GM06990 (cell line): ENCODE measurements around the gene ABHD5.

Experiments
- DNase-seq: peaks from one replicate; pipeline ENCODE4 v3.0.0-alpha.2; 2011; ENCODE audit not compliant: insufficient read length; ENCODE audit errors: extremely low read depth
- H3K27me3 ChIP-seq: replicated peaks from 2 replicates; pipeline ENCODE4 v1.6.0; 2011; ENCODE audit warnings: low read length; ENCODE audit not compliant: control insufficient read depth, insufficient read depth
- H3K36me3 ChIP-seq: 2 replicates; pipeline ENCODE4 v1.5.1; 2011; ENCODE audit warnings: low read length; ENCODE audit not compliant: control insufficient read depth, insufficient read depth
- H3K4me3 ChIP-seq: replicated peaks from 2 replicates; pipeline ENCODE4 v1.5.1; 2011; ENCODE audit warnings: low read depth, mild to moderate bottlenecking, control low read depth, low read length
- TF ChIP-seq, protein P1 (sequence below): IDR thresholded peaks from 2 replicates; pipeline ENCODE4 v1.5.1; 2011; ENCODE audit warnings: low read length, control low read depth, mild to moderate bottlenecking, inconsistent platforms; ENCODE audit not compliant: insufficient read depth, poor library complexity, severe bottlenecking

Gene ABHD5

GRCh38 chr3:43706342-43706741, 15.6 kb downstream of the ABHD5 start:
- TF ChIP-seq, protein P1, sequence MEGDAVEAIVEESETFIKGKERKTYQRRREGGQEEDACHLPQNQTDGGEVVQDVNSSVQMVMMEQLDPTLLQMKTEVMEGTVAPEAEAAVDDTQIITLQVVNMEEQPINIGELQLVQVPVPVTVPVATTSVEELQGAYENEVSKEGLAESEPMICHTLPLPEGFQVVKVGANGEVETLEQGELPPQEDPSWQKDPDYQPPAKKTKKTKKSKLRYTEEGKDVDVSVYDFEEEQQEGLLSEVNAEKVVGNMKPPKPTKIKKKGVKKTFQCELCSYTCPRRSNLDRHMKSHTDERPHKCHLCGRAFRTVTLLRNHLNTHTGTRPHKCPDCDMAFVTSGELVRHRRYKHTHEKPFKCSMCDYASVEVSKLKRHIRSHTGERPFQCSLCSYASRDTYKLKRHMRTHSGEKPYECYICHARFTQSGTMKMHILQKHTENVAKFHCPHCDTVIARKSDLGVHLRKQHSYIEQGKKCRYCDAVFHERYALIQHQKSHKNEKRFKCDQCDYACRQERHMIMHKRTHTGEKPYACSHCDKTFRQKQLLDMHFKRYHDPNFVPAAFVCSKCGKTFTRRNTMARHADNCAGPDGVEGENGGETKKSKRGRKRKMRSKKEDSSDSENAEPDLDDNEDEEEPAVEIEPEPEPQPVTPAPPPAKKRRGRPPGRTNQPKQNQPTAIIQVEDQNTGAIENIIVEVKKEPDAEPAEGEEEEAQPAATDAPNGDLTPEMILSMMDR = no peak
- Histone ChIP-seq H3K27me3 (no peaks in the 10 kb centered on the region), H3K36me3 (no peaks in the 10 kb centered on the region), H3K4me3 (no peak overlapping the region)
- no peak for DNase-seq

GRCh38 chr3:43707266-43707665, 16.5 kb downstream of the ABHD5 start:
- no peaks in the 10 kb centered on the region for H3K36me3 ChIP-seq
- H3K27me3 ChIP-seq = no peaks in the 10 kb centered on the region
- H3K4me3 ChIP-seq = no peak overlapping the region
- TF ChIP-seq, protein P1 = no peak
- no peak for DNase-seq

- no peak for DNase-seq
- TF ChIP-seq, protein P1 = no peak
- Histone ChIP-seq H3K36me3 (no peaks in the 10 kb centered on the region), H3K27me3 (no peaks in the 10 kb centered on the region), H3K4me3 (no peak overlapping the region)
Measured at GRCh38 chr3:43707998-43708397, 17.3 kb downstream of the ABHD5 start.

- TF ChIP-seq, protein P1 = no peak
- DNase-seq = no peak
- Histone ChIP-seq H3K36me3 (no peaks in the 10 kb centered on the region; the same call in 1 of the 2 replicates), H3K27me3 (no peaks in the 10 kb centered on the region), H3K4me3 (no peak overlapping the region)
Measured at GRCh38 chr3:43709022-43709421, 18.3 kb downstream of the ABHD5 start.

DNA sequence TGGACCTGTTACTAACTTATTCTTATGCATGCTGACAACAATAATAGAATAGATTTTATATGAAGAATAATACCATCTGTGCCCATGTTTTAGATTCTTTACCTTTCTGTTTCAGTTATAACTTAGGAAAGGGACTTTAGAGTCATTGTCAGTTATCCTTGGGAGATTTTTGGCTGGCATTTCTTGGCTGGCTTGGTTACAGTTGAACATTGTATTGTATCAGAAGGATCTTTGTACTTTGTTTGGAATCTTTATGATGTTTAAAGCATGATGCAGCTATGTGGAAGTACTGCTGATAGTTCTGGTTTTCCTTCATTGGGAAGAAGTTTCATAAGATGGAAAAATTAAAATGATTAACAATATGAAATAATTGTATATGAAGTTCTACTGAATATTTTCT, 19.9 kb downstream of the ABHD5 start:
- Histone ChIP-seq H3K4me3 (no peak overlapping the region), H3K36me3 (no peaks in the 10 kb centered on the region; the same call in 1 of the 2 replicates), H3K27me3 (no peaks in the 10 kb centered on the region)
- TF ChIP-seq, protein P1 = no peak
- no peak for DNase-seq

GRCh38 chr3:43718296-43718695, 27.6 kb downstream of the ABHD5 start:
- no peak for DNase-seq
- H3K36me3 ChIP-seq = no peaks in the 10 kb centered on the region; the same call in none of the 2 replicates
- TF ChIP-seq, protein P1 = no peak
- H3K27me3 ChIP-seq = no peaks in the 10 kb centered on the region
- H3K4me3 ChIP-seq = no peak overlapping the region
